ENCODE measurements around the gene SPEF1.

GRCh38 chr20:3796477-3797225 lies 15.4 kb upstream of the SPEF1 start:
- TF ChIP-seq CTCF (IDR thresholded peaks at IDR 0.05; ENCODE audit: low read length), result no peak
- TF ChIP-seq EZH2 (IDR thresholded peaks at IDR 0.05; ENCODE audit: borderline replicate concordance, low read length), result no peak
